IPS DF 6.9 (cell line): Measurements from ENCODE around the gene FBXO15.

Experiments
- DNase-seq: peaks from one replicate; pipeline ENCODE4 v3.0.0-alpha.2; 2013; ENCODE audit warnings: low read depth, low spot score
- H3K27ac ChIP-seq: one replicate; pipeline ENCODE4 v1.5.1; 2013; ENCODE audit warnings: low read length, control low read depth
- H3K27me3 ChIP-seq: 2 replicates; pipeline ENCODE4 v1.6.1; 2013; ENCODE audit warnings: mild to moderate bottlenecking, low read length; ENCODE audit not compliant: control insufficient read depth, insufficient read depth
- H3K36me3 ChIP-seq: 2 replicates; pipeline ENCODE4 v1.6.1; 2013; ENCODE audit warnings: low read length; ENCODE audit not compliant: control insufficient read depth, insufficient read depth
- H3K4me1 ChIP-seq: 2 replicates; pipeline ENCODE4 v1.6.1; 2013; ENCODE audit warnings: low read length; ENCODE audit not compliant: control insufficient read depth, insufficient read depth
- H3K4me3 ChIP-seq: 2 replicates; pipeline ENCODE4 v1.5.1; 2013; ENCODE audit warnings: mild to moderate bottlenecking, low read length
- H3K9me3 ChIP-seq: 2 replicates; pipeline ENCODE4 v1.6.1; 2013; ENCODE audit warnings: low read length, inconsistent platforms; ENCODE audit not compliant: control insufficient read depth, insufficient read depth
- WGBS: extraction: QIAGEN DNeasy Blood & Tissue Kit; methylation state at CpG from one replicate; pipeline ENCODE4 v1.1.7; 2013; ENCODE audit warnings: mixed read lengths, missing lambda C conversion rate; ENCODE audit not compliant: insufficient read length, insufficient coverage; 5-methylcytosine and 5-hydroxymethylcytosine counted together

Gene FBXO15

GRCh38 chr18:74065366-74065765 lies 82.3 kb downstream of the FBXO15 start:
- DNase-seq, result no peak
- no CpG with 5 or more reads among the region's 3 CpGs for WGBS
- Histone ChIP-seq H3K36me3 (no peaks in the 10 kb centered on the region), H3K27ac (no peak overlapping the region), H3K27me3 (no peaks in the 10 kb centered on the region), H3K4me3 (no peak overlapping the region), H3K4me1 (no peaks in the 10 kb centered on the region), H3K9me3 (no peaks in the 10 kb centered on the region)

DNA sequence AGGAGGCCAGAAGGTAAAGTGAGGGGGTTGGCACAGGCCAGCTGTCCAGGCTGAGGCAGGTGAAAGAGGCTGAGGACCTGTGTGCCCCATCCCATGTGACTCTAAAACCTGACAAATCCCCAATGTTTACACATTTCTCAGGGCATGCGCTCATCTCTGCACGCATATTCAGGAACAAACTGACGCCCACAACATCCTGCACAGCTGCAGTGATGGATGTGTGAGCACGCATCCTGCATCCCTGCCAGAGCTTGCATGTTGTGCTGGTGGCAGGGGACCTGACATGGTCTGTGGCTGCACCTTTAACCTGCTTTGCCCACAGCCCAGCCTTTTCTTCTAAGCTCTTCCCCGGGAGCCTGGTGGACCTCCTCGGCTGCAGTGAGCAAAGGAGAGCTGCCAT lies 83.1 kb downstream of the FBXO15 start:
- H3K4me3 ChIP-seq, result no peak overlapping the region
- H3K27me3 ChIP-seq, result no peaks in the 10 kb centered on the region
- no peaks in the 10 kb centered on the region for H3K4me1 ChIP-seq
- H3K9me3 ChIP-seq, result no peaks in the 10 kb centered on the region
- H3K36me3 ChIP-seq, result no peaks in the 10 kb centered on the region
- H3K27ac ChIP-seq, result no peak overlapping the region
- DNase-seq, result no peak
- no CpG with 5 or more reads among the region's 6 CpGs for WGBS

DNA sequence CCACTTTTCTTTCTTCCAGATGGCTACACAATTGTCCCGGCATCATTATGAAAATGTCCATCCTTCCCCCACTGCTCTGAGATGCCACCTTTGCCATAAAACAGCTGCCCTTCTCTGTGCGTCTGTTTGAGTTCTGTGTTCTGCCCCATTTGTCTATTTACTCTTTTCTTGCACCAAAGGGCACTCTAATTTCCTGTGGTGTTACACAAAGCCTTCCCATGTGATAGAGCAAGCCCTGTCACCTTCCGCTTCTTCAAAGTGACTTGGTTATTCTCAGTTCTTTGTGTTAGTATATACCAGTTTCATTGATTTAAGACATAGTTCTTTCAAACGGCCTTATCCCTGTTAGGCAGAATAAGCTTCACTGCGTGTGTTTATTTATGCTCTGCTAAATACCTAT lies 84.1 kb downstream of the FBXO15 start:
- Histone ChIP-seq H3K27me3 (no peaks in the 10 kb centered on the region), H3K36me3 (no peaks in the 10 kb centered on the region), H3K27ac (no peak overlapping the region), H3K9me3 (no peaks in the 10 kb centered on the region), H3K4me3 (no peak overlapping the region), H3K4me1 (no peaks in the 10 kb centered on the region)
- DNase-seq, result no peak
- WGBS, result no CpG with 5 or more reads among the region's 5 CpGs

- no peak for DNase-seq
- H3K4me1 ChIP-seq, result no peaks in the 10 kb centered on the region
- WGBS, result no CpG with 5 or more reads among the region's 3 CpGs
Observed at GRCh38 chr18:74063023-74063422, 84.6 kb downstream of the FBXO15 start.

GRCh38 chr18:74062037-74062436 lies 85.6 kb downstream of the FBXO15 start:
- no peak overlapping the region for H3K27ac ChIP-seq
- WGBS, result no CpG with 5 or more reads among the region's 3 CpGs
- H3K27me3 ChIP-seq, result no peaks in the 10 kb centered on the region

More at GRCh38 chr18:74063023-74063422, 84.6 kb downstream of the FBXO15 start:
- H3K4me3 ChIP-seq, result no peak overlapping the region
- no peaks in the 10 kb centered on the region for H3K36me3 ChIP-seq
- H3K9me3 ChIP-seq, result no peaks in the 10 kb centered on the region
- no peak overlapping the region for H3K27ac ChIP-seq
- H3K27me3 ChIP-seq, result no peaks in the 10 kb centered on the region

DNA sequence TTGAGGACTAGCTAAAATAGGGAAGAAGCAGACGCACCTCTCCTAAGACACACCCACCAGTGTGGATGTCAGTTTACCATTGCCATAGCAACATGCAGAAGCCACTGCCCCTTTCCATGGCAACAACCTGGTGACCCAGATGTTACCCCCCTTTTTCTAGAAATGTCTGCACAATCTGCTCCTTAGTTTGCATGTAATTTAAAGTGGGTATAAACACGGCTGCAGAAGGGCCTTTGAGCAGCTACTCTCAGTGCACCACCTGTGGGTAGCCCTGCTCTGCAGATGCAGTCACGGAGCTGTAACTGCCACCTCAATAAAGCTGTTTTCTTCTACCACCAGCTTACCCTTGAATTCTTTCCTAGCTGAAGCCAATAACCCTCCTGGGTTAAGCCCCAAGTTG lies 87.1 kb downstream of the FBXO15 start:
- no CpG with 5 or more reads among the region's 3 CpGs for WGBS
- DNase-seq, result no peak
- no peaks in the 10 kb centered on the region for H3K36me3 ChIP-seq

More at GRCh38 chr18:74062037-74062436, 85.6 kb downstream of the FBXO15 start:
- H3K4me3 ChIP-seq, result no peak overlapping the region
- H3K4me1 ChIP-seq, result no peaks in the 10 kb centered on the region
- H3K9me3 ChIP-seq, result no peaks in the 10 kb centered on the region
- no peak for DNase-seq
- H3K36me3 ChIP-seq, result no peaks in the 10 kb centered on the region

DNA sequence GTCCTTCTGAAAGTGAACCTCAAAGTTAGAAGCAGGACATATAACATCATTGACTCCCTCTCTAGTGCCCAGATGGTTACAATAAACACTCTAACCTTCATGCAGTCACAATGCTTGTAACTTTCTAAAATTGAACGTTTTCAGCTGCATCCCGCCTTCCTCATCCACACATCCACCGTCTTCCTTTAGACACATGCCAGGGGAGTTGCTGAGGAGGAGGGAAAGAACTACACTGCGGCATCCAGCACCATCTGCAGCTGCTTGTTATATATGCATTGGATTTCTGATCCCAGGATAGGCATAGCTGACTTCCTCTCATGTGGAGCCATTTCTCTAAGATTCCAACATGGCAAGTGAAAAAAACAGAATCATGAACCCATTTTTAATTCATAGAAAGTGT lies 96.8 kb downstream of the FBXO15 start:
- no peak for DNase-seq
- no peaks in the 10 kb centered on the region for H3K9me3 ChIP-seq

More for the DNA sequence above, 87.1 kb downstream of the FBXO15 start:
- no peak overlapping the region for H3K4me3 ChIP-seq
- H3K9me3 ChIP-seq, result no peaks in the 10 kb centered on the region
- no peak overlapping the region for H3K27ac ChIP-seq
- H3K27me3 ChIP-seq, result no peaks in the 10 kb centered on the region
- no peaks in the 10 kb centered on the region for H3K4me1 ChIP-seq

DNA sequence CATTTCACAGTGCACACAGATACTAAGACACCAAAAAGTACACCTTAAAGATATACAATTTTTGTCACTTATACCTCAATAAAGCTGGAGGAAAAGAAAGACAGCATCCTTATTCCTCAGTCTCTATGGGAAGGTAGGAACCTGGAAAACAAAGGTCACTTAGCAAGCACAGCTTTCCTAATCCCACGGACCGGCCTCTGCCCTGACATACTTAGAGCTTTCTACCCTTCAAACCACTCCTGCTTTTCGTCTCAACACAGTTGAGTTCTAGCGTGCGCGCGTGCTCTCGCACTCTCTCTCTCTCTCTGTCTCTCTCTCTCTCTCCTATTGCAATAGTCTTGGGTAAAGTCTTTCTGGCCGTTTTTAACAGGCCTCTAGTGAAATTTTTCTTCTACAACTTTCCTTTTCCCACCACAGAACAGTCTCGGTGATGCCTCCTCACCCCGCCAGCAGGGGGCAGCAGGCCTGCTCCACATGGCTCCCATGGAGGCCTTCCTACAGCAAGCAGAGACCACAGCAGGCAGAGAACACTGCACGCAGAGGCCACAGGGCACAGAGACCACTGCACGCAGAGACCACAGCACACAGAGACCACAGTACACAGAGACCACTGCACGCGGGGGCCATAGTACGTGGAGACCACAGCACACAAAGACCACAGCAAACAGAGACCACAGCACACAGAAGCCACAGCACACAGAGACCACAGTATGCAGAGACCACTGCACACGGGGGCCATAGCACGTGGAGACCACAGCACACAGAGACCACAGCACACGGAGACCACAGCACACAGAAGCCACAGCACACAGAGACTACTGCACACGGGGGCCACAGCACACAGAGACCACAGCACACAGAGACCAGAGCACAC lies 106.9 kb downstream of the FBXO15 start:
- DNase-seq, result no peak
- Histone ChIP-seq H3K36me3 (0 out of 2 replicates have a peak, but pooled peaks cover 2% of the 10 kb centered on the region), H3K4me1 (0 out of 2 replicates have a peak, but pooled peaks cover 1% of the 10 kb centered on the region), H3K9me3 (no peaks in the 10 kb centered on the region), H3K27ac (no peak overlapping the region), H3K27me3 (no peaks in the 10 kb centered on the region), H3K4me3 (no peak overlapping the region)
- no CpG with 5 or more reads among the region's 20 CpGs for WGBS

More for the DNA sequence above, 96.8 kb downstream of the FBXO15 start:
- Histone ChIP-seq H3K27ac (no peak overlapping the region), H3K4me1 (no peaks in the 10 kb centered on the region), H3K27me3 (no peaks in the 10 kb centered on the region), H3K36me3 (no peaks in the 10 kb centered on the region), H3K4me3 (no peak overlapping the region)
- no CpG with 5 or more reads among the region's 4 CpGs for WGBS

DNA sequence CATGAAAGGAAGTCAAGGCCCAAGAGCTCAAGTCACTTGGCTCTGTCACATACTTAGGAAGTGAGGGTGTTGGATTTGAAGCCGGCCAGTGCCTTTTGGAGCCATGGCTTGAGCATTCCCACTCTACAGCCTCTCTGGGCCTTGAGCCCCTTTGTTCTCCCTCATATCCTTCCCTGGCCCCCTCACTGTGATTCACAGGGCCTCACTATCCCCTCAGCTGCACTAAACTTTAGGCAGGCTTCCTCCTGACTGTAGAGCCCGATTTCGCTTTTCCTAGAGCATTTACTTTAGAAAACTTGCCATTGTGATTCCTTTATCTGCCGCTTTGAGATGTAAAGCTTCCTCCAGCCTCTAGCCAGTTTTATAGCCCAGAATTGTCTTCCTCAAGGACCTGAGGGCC lies 107.6 kb downstream of the FBXO15 start:
- 0 out of 2 replicates have a peak, but pooled peaks cover 1% of the 10 kb centered on the region for H3K4me1 ChIP-seq
- no peak overlapping the region for H3K4me3 ChIP-seq
- WGBS, result no CpG with 5 or more reads among the region's 4 CpGs
- H3K9me3 ChIP-seq, result no peaks in the 10 kb centered on the region
- no peak overlapping the region for H3K27ac ChIP-seq
- H3K27me3 ChIP-seq, result no peaks in the 10 kb centered on the region
- H3K36me3 ChIP-seq, result 0 out of 2 replicates have a peak, but pooled peaks cover 2% of the 10 kb centered on the region
- no peak for DNase-seq

GRCh38 chr18:74029161-74029560 lies 118.5 kb downstream of the FBXO15 start:
- no peak overlapping the region for H3K4me3 ChIP-seq
- no peak overlapping the region for H3K27ac ChIP-seq
- H3K27me3 ChIP-seq, result no peaks in the 10 kb centered on the region
- no peaks in the 10 kb centered on the region for H3K36me3 ChIP-seq
- no peaks in the 10 kb centered on the region for H3K4me1 ChIP-seq
- no peaks in the 10 kb centered on the region for H3K9me3 ChIP-seq
- DNase-seq, result no peak
